A673 (cell line): ENCODE measurements around the gene SPNS1. TPM values are rescaled to one million over a fixed set of nuclear protein-coding genes. Genes with fewer than 3 reads are reported as not detected.
"Not testable (repeated sequence)": the region's sequence is repeated elsewhere in the genome, so short reads cannot be mapped to it uniquely, and the experiment has no call there.

Experiments
- BruUV-seq: library from RNA; stranded (reverse); fragments of 400-500 nt; replicated peaks from 2 replicates; lab custom pipeline; 2021; lab: Mats Ljungman, UMichigan
- CTCF ChIA-PET: fragments of 300-600 bp; sonication (Branson Sonifier 250); formaldehyde crosslinking; loops from one replicate; lab custom pipeline; 2022; ENCODE audit warnings: antibody characterized with exemption; lab: Charles Lee
- POLR2A ChIA-PET: fragments of 300-600 bp; sonication (Branson Sonifier 250); formaldehyde crosslinking; loops from one replicate; lab custom pipeline; 2022; ENCODE audit warnings: antibody characterized with exemption; ENCODE audit not compliant: low non-redundant PET; lab: Charles Lee
- DNase-seq: peaks from one replicate; pipeline ENCODE4 v3.0.0-alpha.2; 2015; ENCODE audit warnings: low spot score
- H3K27ac ChIP-seq: fragments of 200-600 bp; sonication (generic); 2 replicates; pipeline ENCODE4 v1.5.1; 2016; ENCODE audit warnings: mixed run types, low read depth, mild to moderate bottlenecking, mixed read lengths, antibody characterized with exemption, low read length; ENCODE audit not compliant: poor library complexity, severe bottlenecking
- H3K27me3 ChIP-seq: fragments of 200-600 bp; sonication (generic); replicated peaks from 2 replicates; pipeline ENCODE4 v1.6.1; 2017; ENCODE audit warnings: mixed run types, low read depth, mild to moderate bottlenecking, mixed read lengths, antibody characterized with exemption, low read length; ENCODE audit not compliant: insufficient read depth, poor library complexity
- H3K36me3 ChIP-seq: fragments of 200-600 bp; sonication (generic); 2 replicates; pipeline ENCODE4 v1.6.1; 2016; ENCODE audit warnings: mixed run types, mild to moderate bottlenecking, mixed read lengths, antibody characterized with exemption, low read length; ENCODE audit not compliant: insufficient read depth, poor library complexity, severe bottlenecking
- H3K4me1 ChIP-seq: fragments of 200-600 bp; sonication (generic); 2 replicates; pipeline ENCODE4 v1.6.1; 2017; ENCODE audit warnings: mixed run types, mild to moderate bottlenecking, mixed read lengths, antibody characterized with exemption, low read length; ENCODE audit not compliant: insufficient read depth, poor library complexity, severe bottlenecking
- H3K4me3 ChIP-seq: fragments of 200-600 bp; sonication (generic); 2 replicates; pipeline ENCODE4 v1.5.1; 2016; ENCODE audit warnings: low read depth, mixed run types, mild to moderate bottlenecking, mixed read lengths, low read length; ENCODE audit not compliant: poor library complexity, severe bottlenecking
- H3K9me3 ChIP-seq: fragments of 200-600 bp; sonication (generic); 2 replicates; pipeline ENCODE4 v1.6.1; 2016; ENCODE audit warnings: mixed run types, low read depth, mild to moderate bottlenecking, mixed read lengths, antibody characterized with exemption, low read length; ENCODE audit not compliant: poor library complexity, severe bottlenecking
- CTCF ChIP-seq: fragments of 300-800, 200-600 bp; sonication (generic); conservative IDR thresholded peaks from 2 replicates; pipeline ENCODE4 v1.5.1; 2017; ENCODE audit warnings: low read depth, mild to moderate bottlenecking, antibody characterized with exemption, low read length, moderate library complexity, mixed read lengths
- EZH2 ChIP-seq: fragments of 200-600 bp; sonication (generic); IDR thresholded peaks from 2 replicates; pipeline ENCODE4 v1.6.1; 2017; ENCODE audit warnings: borderline replicate concordance, low read depth, mild to moderate bottlenecking, mixed read lengths, antibody characterized with exemption, low read length; ENCODE audit not compliant: poor library complexity, severe bottlenecking
- intact Hi-C: fragments of 100-400 bp; cut with micrococcal nuclease; formaldehyde crosslinking; loops from one replicate; pipeline ENCODE4 v1.10.0; 2022; ENCODE audit not compliant: unreplicated experiment
- total RNA-seq: library from RNA; stranded (reverse); gene quantifications from 2 replicates; pipeline ENCODE4 v1.2.3, GENCODE V29; 2021

SPNS1 gene
- total RNA-seq, 1 experiment from 2014 or later = 46.3 TPM

DNA sequence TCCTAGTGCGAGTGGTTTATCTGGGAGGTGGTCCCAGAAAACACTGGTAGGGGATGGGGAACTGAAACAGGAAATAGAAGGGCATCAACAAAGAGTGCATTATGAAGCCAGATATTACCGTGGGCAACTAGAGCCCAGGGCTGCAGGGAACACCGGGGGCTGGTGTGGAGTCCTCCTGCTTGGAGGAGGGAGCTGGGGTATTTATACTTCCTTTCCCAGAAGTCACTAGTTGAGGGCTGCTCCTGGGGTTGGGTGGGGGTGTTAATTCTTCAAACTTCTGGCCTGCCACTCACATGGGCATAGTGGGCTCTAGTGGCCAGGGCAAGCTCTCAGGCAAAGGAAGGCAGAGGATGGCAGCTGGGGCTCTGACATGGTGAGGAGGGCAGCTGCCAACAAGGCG lies 25.0 kb downstream of the SPNS1 start:
- no peak for TF ChIP-seq EZH2
- TF ChIP-seq CTCF = no peak
- DNase-seq = no peak
- ChIA-PET POLR2A (no interaction called here), CTCF (no interaction called here)
- H3K27ac ChIP-seq = no peak overlapping the region
- no peak overlapping the region for H3K4me3 ChIP-seq
- intact Hi-C loops = no loop called here
- H3K9me3 ChIP-seq = no peaks in the 10 kb centered on the region
- no TSS peak for BruUV-seq
- no peaks in the 10 kb centered on the region for H3K27me3 ChIP-seq
- H3K4me1 ChIP-seq = no peaks in the 10 kb centered on the region
- no peaks in the 10 kb centered on the region for H3K36me3 ChIP-seq

DNA sequence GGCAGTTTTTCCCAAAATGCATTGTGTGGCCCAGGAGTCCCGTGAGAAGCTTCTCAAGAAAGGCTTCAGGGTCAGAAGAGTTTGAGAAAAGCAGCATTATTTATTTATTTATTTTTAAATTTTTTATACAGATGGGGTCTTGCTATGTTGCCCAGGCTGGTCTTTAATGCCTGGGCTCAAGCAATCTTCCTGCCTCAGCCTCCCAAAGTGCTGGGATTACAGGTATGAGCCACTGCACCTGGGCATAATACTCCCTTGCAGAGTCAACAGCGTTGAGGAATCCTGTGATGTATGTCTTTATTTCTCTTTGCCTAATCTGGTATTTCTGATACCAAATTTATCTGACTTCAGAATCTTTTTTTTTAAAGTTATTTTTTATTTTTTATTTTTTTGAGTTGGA lies 25.4 kb downstream of the SPNS1 start:
- no peak for DNase-seq
- Histone ChIP-seq H3K4me1 (no peaks in the 10 kb centered on the region), H3K27ac (no peak overlapping the region), H3K36me3 (no peaks in the 10 kb centered on the region), H3K4me3 (no peak overlapping the region), H3K9me3 (no peaks in the 10 kb centered on the region), H3K27me3 (no peaks in the 10 kb centered on the region)
- POLR2A ChIA-PET = interaction anchor here (0.7 kb wide), 1 partner anchor 106 kb away, joined by 4 read pairs; no protein-coding TSS in a partner anchor
- intact Hi-C loops = no loop called here
- no TSS peak for BruUV-seq
- CTCF ChIA-PET = no interaction called here
- no peak for TF ChIP-seq CTCF
- TF ChIP-seq EZH2 = no peak

DNA sequence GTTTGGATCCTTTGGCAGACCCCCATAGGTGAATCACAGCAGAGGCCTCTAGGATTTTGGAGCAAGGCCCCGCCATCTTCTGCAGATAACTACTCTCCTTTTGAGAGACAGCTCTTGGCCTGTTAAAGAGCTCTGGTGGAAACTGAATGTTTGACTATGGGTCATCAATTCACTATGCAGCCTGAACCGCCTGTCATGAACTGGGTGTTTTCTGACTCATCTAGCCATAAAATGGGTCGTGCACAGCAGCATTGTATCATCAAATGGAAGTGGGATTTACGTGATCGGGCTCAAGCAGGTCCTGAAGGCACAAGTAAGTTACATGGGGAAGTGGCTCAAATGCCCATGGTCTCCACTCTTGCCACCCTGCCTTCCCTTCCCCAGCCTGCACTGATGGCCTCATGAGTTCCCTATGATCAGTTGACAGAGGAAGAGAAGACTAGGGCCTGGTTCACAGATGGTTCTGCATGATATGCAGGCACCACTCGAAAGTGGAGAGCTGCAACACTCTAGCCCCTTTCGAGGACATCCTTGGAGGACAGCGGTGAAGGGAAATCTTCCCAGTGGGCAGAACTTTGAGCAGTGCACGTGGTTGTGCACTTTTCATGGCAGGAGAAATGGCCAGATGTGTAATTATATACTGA lies 30.0 kb downstream of the SPNS1 start:
- BruUV-seq, H3K9me3 ChIP-seq, H3K27me3 ChIP-seq, H3K4me3 ChIP-seq, H3K36me3 ChIP-seq, POLR2A ChIA-PET, H3K4me1 ChIP-seq, CTCF ChIA-PET, H3K27ac ChIP-seq, DNase-seq, intact Hi-C loops: not testable (repeated sequence)
